ENCODE data around the gene GPC3. TPM values are rescaled to one million over a fixed set of nuclear protein-coding genes. Genes with fewer than 3 reads are reported as not detected.
A peak's percentile ranks its signal among the peaks of the same experiment; 100 is the strongest.

GPC3 gene
- total RNA-seq, 1 donor = not detected

DNA sequence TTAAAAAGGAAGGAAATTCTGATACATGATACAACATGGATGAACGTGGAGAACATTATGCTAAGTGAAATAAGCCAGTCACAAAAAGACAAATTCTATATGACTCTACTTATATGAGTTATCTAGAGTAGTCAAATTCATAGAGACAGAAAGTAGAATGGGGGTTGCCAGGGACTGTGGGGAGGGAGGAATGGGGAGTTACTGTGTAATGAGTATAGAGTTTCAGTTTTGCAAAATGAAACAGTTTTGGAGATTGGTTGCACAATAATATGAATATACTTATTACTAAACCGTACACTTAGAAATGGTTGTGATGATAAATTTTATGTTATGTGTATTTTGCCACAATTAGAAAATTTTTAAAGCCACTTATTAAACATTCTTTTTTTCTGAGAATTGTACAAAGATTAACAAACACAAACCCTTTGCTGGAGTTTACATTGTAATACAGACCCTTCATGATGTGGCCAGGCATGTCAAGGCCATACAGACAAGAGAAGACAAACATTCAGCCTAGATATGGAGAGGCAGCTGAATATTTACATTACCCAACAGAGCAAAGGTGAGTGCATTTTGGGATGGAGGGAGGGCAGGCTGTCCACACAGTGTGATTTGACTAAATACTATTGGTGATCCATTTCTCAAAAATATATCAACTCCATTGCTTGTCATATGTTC is 21.2 kb upstream of the GPC3 start:
- H3K4me3 ChIP-seq (ENCODE audit: low read depth, low read length) = no peak overlapping the region
- TF ChIP-seq, protein P1, sequence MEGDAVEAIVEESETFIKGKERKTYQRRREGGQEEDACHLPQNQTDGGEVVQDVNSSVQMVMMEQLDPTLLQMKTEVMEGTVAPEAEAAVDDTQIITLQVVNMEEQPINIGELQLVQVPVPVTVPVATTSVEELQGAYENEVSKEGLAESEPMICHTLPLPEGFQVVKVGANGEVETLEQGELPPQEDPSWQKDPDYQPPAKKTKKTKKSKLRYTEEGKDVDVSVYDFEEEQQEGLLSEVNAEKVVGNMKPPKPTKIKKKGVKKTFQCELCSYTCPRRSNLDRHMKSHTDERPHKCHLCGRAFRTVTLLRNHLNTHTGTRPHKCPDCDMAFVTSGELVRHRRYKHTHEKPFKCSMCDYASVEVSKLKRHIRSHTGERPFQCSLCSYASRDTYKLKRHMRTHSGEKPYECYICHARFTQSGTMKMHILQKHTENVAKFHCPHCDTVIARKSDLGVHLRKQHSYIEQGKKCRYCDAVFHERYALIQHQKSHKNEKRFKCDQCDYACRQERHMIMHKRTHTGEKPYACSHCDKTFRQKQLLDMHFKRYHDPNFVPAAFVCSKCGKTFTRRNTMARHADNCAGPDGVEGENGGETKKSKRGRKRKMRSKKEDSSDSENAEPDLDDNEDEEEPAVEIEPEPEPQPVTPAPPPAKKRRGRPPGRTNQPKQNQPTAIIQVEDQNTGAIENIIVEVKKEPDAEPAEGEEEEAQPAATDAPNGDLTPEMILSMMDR (IDR thresholded peaks at IDR 0.05; ENCODE audit: insufficient read depth, low read depth, low read length) = no peak
- DNase-seq (ENCODE audit: low read depth) = no peak

DNA sequence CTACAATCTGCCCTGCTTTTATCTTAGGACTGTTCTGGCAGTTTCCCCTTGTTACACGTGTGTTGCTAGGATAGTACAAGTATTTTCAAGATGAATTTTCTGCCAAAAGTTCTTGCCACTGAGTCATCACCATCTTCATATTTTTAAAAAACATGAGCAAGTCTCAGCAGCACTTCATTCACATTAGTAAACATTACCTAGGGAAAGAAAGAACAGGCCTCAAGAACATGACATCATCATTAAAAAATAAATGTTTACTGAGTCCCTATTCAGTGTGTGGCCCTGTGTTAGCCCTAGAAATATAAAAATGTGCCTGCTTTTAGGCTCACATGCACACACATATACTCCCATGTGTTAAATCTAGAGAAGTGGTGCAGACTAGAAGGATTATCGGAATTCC is 18.7 kb upstream of the GPC3 start:
- no peak overlapping the region for H3K4me3 ChIP-seq (ENCODE audit: low read depth, low read length)
- peak; percentile 11 for DNase-seq (ENCODE audit: low read depth)
- TF ChIP-seq, protein P1 (IDR thresholded peaks at IDR 0.05; ENCODE audit: insufficient read depth, low read depth, low read length) = no peak

DNA sequence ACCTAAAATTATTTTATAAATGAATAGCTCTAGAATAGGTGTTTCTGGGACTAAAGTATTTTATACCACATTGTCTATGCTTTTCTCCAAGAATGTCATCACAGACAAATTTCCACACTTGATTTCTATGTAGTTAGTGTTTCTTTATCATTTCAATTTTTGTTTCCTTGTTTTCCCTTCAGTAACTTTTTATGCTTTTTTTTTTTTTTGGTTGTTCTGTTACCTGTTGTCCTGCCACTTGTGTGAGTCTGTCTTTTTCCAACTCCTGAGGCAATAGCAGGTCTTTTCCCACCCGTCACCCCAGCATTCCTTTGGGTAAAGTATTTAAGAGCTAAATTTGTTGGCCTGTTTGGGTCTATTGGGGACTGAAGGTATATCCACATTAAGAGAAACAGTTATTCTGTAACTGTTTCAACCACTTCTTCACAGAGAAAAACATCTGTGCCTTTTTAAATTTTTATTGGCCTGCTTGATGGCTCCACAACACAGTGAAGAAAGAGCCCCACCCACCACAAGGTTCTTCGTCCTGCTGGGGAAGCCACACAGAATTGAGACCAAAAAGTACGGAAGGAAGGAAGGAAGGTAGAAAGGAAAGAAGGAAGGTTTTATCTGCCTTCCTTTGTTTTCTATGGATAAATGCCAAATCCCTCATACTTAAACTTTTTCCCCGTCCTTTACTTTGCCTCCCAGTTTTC is 17.7 kb upstream of the GPC3 start:
- DNase-seq (ENCODE audit: low read depth) = no peak
- no peak overlapping the region for H3K4me3 ChIP-seq (ENCODE audit: low read depth, low read length)
- TF ChIP-seq, protein P1 (IDR thresholded peaks at IDR 0.05; ENCODE audit: insufficient read depth, low read depth, low read length) = no peak

DNA sequence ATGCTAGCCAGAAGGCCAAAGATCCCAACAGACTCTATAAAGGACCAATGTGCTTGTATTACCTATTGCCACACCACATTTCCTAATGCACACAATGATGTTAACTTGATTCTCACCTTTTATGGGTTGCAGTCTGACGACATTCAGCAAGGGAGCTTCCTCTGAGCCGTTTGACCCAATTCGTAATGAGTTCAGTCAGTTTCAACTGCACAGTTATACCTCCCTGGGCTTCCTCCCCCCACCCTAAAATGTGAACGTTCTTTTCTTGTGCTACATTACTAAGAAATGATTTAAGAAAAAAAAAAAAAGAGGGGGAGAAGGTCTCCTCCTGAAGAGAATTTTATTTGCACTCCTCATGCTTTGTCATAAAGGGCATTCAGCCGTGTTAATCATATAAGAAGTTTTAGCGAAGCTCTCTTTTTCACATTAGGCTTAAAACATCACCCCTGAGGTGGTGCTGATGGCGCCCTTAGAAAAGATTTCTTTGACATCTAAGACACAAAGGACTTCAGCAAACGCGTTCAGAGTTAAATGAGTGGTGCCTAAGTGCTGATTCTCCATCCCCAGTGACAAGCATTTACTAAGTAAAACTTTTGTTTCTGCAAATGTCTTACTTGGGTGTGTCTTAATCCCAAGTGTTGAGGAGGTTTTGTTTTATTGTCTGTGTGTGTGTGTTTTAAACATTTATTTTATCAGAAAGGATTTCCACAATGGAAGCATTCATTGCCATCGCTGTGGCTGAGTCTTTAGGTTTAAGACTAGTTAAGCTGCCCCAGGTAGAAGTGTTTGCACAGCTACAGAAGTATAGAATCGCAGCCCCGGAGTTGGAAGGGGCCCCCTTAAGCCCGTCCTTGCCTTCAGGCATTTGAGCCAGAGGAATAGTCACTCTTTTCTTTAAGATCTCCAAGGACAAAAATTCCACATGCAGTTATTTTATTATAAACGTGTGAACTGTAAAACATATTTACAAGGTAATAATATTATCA is 15.2 kb upstream of the GPC3 start:
- TF ChIP-seq, protein P1 (IDR thresholded peaks at IDR 0.05; ENCODE audit: insufficient read depth, low read depth, low read length) = no peak
- H3K4me3 ChIP-seq (ENCODE audit: low read depth, low read length) = no peak overlapping the region
- no peak for DNase-seq (ENCODE audit: low read depth)

DNA sequence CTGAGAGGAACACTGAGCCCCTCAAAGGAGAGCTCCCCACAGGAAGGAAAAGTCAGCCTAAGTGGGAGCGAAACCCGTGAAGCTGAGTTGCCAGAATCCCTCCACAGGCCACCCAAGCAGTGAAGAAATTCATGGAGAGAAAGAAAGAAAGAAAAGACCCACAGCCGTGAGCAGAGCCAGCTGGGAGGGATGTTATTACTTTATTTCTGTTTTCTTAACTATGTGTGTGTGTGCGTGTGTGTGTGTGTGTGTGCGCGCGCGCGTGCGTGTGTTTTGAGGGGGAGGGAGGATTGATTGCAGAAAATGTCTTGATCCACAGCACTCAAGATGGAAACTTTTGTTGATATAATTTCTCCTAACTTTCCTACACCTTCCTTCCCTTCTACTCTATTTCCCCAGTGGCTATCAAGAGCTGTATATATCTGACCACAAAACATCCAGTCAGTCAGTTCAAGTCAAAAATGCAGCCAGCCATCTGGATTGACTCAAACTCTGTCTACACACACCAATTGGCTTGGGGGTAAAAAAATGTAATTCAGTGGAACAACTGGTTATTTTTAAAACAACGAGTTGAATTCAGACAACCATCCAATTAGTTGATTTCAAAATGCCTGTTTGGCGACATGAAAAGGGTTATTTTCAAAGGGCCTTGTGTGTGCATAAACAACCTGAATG is 13.8 kb upstream of the GPC3 start:
- peak; percentile 33 for DNase-seq (ENCODE audit: low read depth)
- TF ChIP-seq, protein P1 (IDR thresholded peaks at IDR 0.05; ENCODE audit: insufficient read depth, low read depth, low read length) = no peak
- no peak overlapping the region for H3K4me3 ChIP-seq (ENCODE audit: low read depth, low read length)

DNA sequence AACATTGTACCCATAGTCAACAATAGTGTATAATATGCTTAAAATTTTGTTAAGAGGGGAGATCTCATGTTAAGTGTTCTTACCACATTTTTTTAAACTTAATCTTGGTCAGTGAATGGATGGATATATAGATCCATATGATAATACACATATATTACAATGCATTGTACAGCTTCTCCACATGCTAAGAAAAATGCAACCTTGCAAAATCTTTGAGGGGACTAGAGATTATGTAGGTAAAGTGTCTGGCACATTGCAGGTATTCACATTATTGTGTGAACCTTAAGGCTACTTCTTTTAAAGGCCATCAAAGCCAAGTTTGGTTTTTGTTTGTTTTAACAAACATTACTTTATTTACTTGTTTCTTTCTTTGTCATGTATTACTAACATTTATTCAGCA is 10.4 kb upstream of the GPC3 start:
- DNase-seq (ENCODE audit: low read depth) = no peak
- TF ChIP-seq, protein P1 (IDR thresholded peaks at IDR 0.05; ENCODE audit: insufficient read depth, low read depth, low read length) = no peak
- no peak overlapping the region for H3K4me3 ChIP-seq (ENCODE audit: low read depth, low read length)
